ENCODE measurements around the gene GRK2.
A peak's percentile ranks its signal among the peaks of the same experiment; 100 is the strongest.

Gene GRK2

GRCh38 chr11:67315325-67315909 lies 49.1 kb downstream of the GRK2 start:
- no peak for TF ChIP-seq CREB1 (IDR thresholded peaks at IDR 0.05; ENCODE audit: low read depth)
- no peak for TF ChIP-seq MAX (IDR thresholded peaks at IDR 0.05)
- TF ChIP-seq TEAD4 (IDR thresholded peaks at IDR 0.05) = no peak
- no peak for TF ChIP-seq NFIC (IDR thresholded peaks at IDR 0.05)

- TF ChIP-seq RAD21 (IDR thresholded peaks at IDR 0.05; ENCODE audit: low read depth) (no peak), MAX (IDR thresholded peaks at IDR 0.05) (no peak), NFIC (IDR thresholded peaks at IDR 0.05) (no peak)
These were observed 50.6 kb downstream of the GRK2 start for GRCh38 chr11:67316882-67317204.

GRCh38 chr11:67317205-67317887 lies 51.1 kb downstream of the GRK2 start:
- TF ChIP-seq USF1 (IDR thresholded peaks at IDR 0.05) (no peak; the same call in 1 of the 2 replicates), EP300 (IDR thresholded peaks at IDR 0.05; ENCODE audit: borderline replicate concordance) (no peak), EGR1 (IDR thresholded peaks at IDR 0.05) (no peak), TCF12 (IDR thresholded peaks at IDR 0.05; ENCODE audit: low read depth) (no peak), ZBTB7A (IDR thresholded peaks at IDR 0.05; ENCODE audit: low read depth) (no peak; the same call in 1 of the 2 replicates), YY1 (IDR thresholded peaks at IDR 0.05; ENCODE audit: low read depth) (peak; percentile 11; the same call in 1 of the 2 replicates), REST (IDR thresholded peaks at IDR 0.05; ENCODE audit: low read depth) (no peak), CREB1 (IDR thresholded peaks at IDR 0.05; ENCODE audit: low read depth) (no peak), TEAD4 (IDR thresholded peaks at IDR 0.05) (no peak), NFIC (IDR thresholded peaks at IDR 0.05) (no peak), TAF1 (IDR thresholded peaks at IDR 0.05; ENCODE audit: low read depth) (peak; percentile 77), MAX (IDR thresholded peaks at IDR 0.05) (peak; percentile 53), RAD21 (IDR thresholded peaks at IDR 0.05; ENCODE audit: low read depth) (peak; percentile 94), FOXM1 (IDR thresholded peaks at IDR 0.05; ENCODE audit: borderline replicate concordance, low read depth) (no peak), CEBPB (IDR thresholded peaks at IDR 0.05) (no peak)

- no peak for TF ChIP-seq EGR1 (IDR thresholded peaks at IDR 0.05)
- TF ChIP-seq ZBTB7A (IDR thresholded peaks at IDR 0.05; ENCODE audit: low read depth) = peak; percentile 59; the same call in 1 of the 2 replicates
- no peak for TF ChIP-seq NFIC (IDR thresholded peaks at IDR 0.05)
- TF ChIP-seq CEBPB (IDR thresholded peaks at IDR 0.05) = no peak
- TF ChIP-seq YY1 (IDR thresholded peaks at IDR 0.05; ENCODE audit: low read depth) = no peak
- no peak for TF ChIP-seq TEAD4 (IDR thresholded peaks at IDR 0.05)
- TF ChIP-seq CREB1 (IDR thresholded peaks at IDR 0.05; ENCODE audit: low read depth) = no peak
- TF ChIP-seq USF1 (IDR thresholded peaks at IDR 0.05) = no peak
- TF ChIP-seq TAF1 (IDR thresholded peaks at IDR 0.05; ENCODE audit: low read depth) = no peak
- no peak for TF ChIP-seq RAD21 (IDR thresholded peaks at IDR 0.05; ENCODE audit: low read depth)
- TF ChIP-seq FOXM1 (IDR thresholded peaks at IDR 0.05; ENCODE audit: borderline replicate concordance, low read depth) = no peak
- TF ChIP-seq TCF12 (IDR thresholded peaks at IDR 0.05; ENCODE audit: low read depth) = peak; percentile 18; the same call in 1 of the 2 replicates
- peak; percentile 74 for TF ChIP-seq MAX (IDR thresholded peaks at IDR 0.05)
These were observed 51.7 kb downstream of the GRK2 start for GRCh38 chr11:67317888-67318555.

GRCh38 chr11:67320011-67320410 lies 53.7 kb downstream of the GRK2 start:
- TF ChIP-seq CEBPB (IDR thresholded peaks at IDR 0.05) = no peak
- TF ChIP-seq REST (IDR thresholded peaks at IDR 0.05; ENCODE audit: low read depth) = no peak
- no peak for TF ChIP-seq ZBTB7A (IDR thresholded peaks at IDR 0.05; ENCODE audit: low read depth)
- TF ChIP-seq RAD21 (IDR thresholded peaks at IDR 0.05; ENCODE audit: low read depth) = no peak
- TF ChIP-seq TCF12 (IDR thresholded peaks at IDR 0.05; ENCODE audit: low read depth) = no peak
- no peak for TF ChIP-seq TEAD4 (IDR thresholded peaks at IDR 0.05)
- TF ChIP-seq EGR1 (IDR thresholded peaks at IDR 0.05) = no peak
- TF ChIP-seq MAX (IDR thresholded peaks at IDR 0.05) = no peak
- TF ChIP-seq FOXM1 (IDR thresholded peaks at IDR 0.05; ENCODE audit: borderline replicate concordance, low read depth) = no peak
- no peak for TF ChIP-seq TAF1 (IDR thresholded peaks at IDR 0.05; ENCODE audit: low read depth)
- no peak for TF ChIP-seq USF1 (IDR thresholded peaks at IDR 0.05)
- TF ChIP-seq CREB1 (IDR thresholded peaks at IDR 0.05; ENCODE audit: low read depth) = no peak
- no peak for TF ChIP-seq NFIC (IDR thresholded peaks at IDR 0.05)
- TF ChIP-seq YY1 (IDR thresholded peaks at IDR 0.05; ENCODE audit: low read depth) = no peak
- TF ChIP-seq EP300 (IDR thresholded peaks at IDR 0.05; ENCODE audit: borderline replicate concordance) = no peak
